C4-2B (cell line): ENCODE data around the gene ARV1.
"Not testable (repeated sequence)": the region's sequence is repeated elsewhere in the genome, so short reads cannot be mapped to it uniquely, and the experiment has no call there.

Experiments
- H3K27ac ChIP-seq: fragments of 450-650 bp; 2 replicates; pipeline ENCODE4 v1.5.1; 2017
- ZFX ChIP-seq: fragments of 450-650 bp; IDR thresholded peaks from 2 replicates; pipeline ENCODE4 v1.6.1; 2017
- TF ChIP-seq, protein P1 (sequence below): fragments of 450-650 bp; conservative IDR thresholded peaks from 2 replicates; pipeline ENCODE4 v1.5.1; 2017; ENCODE audit warnings: mild to moderate bottlenecking

ARV1 gene

DNA sequence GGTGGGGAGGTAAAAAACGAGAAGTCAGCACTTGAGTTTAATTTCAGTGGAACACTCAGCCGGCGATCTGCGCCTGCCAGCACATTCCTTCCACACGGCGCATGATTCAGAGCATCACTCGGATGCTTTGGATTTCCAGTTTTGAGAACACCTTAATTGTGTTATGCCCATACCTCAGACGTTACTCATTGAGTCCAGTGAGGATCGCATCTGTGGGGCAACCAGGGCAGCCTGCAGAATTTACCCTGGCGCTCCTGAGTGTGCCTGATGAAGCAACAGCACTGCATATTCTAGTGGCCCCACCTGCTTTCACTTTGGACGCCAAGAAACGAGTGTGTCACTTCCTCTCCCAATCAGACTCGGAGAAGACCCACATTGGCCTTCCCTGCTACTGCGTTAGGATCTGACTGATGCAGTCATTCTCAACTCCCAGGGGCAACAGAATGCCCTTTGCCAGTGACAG, 41.3 kb downstream of the ARV1 start:
- no peak for TF ChIP-seq ZFX
- TF ChIP-seq, protein P1, sequence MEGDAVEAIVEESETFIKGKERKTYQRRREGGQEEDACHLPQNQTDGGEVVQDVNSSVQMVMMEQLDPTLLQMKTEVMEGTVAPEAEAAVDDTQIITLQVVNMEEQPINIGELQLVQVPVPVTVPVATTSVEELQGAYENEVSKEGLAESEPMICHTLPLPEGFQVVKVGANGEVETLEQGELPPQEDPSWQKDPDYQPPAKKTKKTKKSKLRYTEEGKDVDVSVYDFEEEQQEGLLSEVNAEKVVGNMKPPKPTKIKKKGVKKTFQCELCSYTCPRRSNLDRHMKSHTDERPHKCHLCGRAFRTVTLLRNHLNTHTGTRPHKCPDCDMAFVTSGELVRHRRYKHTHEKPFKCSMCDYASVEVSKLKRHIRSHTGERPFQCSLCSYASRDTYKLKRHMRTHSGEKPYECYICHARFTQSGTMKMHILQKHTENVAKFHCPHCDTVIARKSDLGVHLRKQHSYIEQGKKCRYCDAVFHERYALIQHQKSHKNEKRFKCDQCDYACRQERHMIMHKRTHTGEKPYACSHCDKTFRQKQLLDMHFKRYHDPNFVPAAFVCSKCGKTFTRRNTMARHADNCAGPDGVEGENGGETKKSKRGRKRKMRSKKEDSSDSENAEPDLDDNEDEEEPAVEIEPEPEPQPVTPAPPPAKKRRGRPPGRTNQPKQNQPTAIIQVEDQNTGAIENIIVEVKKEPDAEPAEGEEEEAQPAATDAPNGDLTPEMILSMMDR: no peak
- H3K27ac ChIP-seq: no peak overlapping the region

DNA sequence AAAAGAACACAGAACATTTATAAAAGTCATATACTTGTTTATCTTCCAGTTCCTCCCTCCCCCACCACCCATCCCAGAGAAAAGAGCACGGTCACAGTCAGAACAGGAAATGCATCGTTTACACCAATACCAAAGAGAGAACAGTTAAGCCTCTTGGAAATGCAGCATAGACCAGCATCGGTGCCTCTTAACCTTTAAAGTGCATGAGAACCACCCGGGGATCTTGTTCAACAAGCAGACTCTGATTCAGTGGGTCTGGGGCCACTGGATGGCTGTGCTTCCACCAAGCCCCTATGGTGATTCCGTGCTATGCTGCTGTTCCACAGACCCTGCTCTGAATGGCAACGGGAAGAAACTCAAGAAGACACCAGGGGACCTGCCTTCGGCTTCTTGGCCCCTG, 41.9 kb downstream of the ARV1 start:
- TF ChIP-seq, protein P1: no peak
- TF ChIP-seq ZFX: no peak
- H3K27ac ChIP-seq: no peak overlapping the region

DNA sequence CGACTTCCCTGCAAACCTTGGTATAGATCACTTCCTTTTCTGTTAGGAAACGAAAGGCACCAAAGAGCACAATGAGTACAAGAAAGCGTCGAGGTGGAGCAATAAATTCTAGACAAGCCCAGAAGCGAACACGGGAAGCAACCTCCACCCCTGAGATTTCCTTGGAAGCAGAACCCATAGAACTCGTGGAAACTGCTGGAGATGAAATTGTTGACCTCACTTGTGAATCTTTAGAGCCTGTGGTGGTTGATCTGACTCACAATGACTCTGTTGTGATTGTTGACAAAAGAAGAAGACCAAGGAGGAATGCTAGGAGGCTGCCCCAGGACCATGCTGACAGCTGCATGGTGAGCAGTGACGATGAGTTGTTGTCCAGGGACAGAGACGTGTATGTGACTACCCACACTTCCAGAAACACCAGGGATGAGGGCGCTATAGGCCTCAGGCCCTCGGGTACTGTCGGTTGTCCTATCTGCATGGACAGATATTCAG, 42.7 kb downstream of the ARV1 start:
- no peak overlapping the region for H3K27ac ChIP-seq
- TF ChIP-seq, protein P1: no peak
- TF ChIP-seq ZFX: no peak

DNA sequence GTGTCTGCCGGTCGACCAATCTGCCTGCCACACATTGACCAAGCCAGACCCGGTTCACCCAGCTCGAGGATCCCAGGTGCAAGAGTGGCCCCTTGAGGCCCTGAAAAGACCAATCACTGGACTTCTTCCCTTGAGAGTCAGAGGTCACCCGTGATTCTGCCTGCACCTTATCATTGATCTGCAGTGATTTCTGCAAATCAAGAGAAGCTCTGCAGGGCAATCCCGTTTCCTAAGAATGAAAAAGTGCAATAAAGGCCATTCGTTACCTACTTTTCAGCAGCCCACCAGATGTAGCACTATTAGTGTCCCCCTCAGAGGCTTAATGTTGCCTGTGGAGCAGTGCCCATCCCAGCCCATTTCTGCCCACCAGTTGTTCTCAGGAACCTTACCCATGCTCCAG, 43.6 kb downstream of the ARV1 start:
- not testable (repeated sequence) for H3K27ac ChIP-seq

DNA sequence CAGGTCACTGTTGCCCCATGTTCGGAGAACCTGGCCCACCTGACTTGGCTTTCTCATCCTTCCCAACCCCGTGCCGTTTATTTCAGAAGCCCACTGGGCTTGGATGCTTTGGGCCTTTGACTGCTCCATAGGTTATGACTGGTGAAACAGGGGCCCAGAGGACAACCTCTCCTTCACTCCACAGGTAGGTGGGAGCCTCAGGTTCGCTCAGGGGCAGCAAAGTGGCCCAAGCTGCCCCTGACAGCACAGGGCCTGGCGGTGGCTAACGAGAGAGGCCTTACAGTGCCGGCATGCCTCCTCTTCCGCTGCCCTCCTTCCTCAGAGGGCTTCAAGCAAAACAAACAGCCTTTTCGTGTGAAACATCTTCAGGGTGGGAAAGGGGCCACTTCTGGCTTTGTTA, 44.3 kb downstream of the ARV1 start:
- no peak for TF ChIP-seq ZFX
- TF ChIP-seq, protein P1: no peak
- no peak overlapping the region for H3K27ac ChIP-seq

DNA sequence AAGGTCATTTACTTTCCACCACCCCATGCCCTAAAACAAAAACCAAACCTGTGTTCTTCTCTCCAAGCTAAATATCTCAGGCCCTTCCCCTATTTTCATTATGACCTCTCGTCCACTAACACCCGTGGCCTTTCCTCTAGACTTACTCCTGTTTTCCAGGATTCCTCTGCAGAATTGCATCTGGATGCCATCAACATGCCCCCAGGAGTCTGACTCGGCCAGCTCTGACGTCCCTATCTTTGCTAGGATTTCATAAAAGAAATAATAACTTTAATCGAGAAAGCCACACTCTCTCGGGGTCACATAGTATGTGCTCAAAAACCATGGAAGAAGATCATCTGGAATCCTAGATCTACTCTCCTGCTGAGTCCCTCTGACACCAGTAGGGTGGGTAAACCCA, 47.7 kb downstream of the ARV1 start:
- H3K27ac ChIP-seq: no peak overlapping the region

DNA sequence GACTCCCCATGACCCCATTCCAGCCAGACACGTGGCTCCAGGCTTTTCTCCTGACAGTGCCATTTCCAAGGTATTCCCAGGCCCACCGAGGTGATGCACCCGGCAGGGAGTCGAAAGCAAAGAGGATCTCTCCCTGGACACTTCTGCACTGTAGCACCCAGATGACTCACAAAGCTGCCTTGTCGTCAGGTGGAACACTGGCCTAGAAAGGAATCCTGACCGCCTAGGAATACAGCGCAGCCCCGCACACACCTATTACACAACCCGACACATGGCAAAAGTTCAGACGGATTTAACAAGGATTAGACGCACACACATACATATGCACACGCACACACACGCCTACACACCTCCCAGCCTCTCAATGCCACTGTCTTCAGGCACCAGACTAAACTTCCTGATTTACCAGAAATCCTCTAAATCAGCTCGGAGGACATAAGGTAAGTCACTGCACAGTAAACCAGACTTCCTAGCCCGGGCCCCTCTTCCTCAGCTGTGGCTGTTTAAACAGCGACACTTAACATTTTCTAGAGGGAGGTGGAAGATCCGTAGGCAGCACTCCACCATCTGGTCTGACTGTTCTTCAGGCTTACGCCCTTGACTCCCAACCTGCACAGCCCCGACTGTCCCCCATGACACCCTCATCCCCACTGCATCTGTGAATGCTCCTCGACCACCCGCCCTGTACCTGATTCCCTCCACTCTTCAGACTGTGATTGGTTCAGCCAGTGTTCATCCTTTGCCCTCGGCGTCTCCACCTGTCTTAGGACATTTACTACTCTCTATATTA, 48.4 kb downstream of the ARV1 start:
- no peak overlapping the region for H3K27ac ChIP-seq
- TF ChIP-seq ZFX: no peak
- TF ChIP-seq, protein P1: no peak

More for the DNA sequence above, 47.7 kb downstream of the ARV1 start:
- TF ChIP-seq, protein P1: no peak
- TF ChIP-seq ZFX: no peak

DNA sequence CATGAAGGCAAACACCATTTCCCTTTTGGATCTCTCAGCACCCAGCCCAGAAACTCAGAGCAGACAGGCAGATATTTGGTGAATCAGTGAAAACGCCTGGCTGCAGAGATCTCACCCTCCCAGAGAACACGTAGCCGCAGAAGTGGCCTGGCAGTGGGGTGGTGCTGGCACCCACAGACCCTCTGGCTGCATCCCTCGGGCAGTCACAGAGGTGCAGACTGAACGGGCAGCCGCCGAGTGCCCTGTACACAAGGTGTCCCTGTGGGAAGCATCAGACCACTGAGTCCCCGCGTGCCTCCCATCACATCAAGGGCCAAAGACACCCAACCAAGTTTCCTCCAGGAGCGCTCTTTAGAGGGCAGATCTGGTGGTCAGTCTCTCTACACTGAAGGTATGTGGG, 49.1 kb downstream of the ARV1 start:
- no peak overlapping the region for H3K27ac ChIP-seq
- no peak for TF ChIP-seq ZFX
- TF ChIP-seq, protein P1: no peak
